HepG2 (cell line): Measurements from ENCODE around the gene NDUFA5. TPM values are rescaled to one million over a fixed set of nuclear protein-coding genes. Genes with fewer than 3 reads are reported as not detected.
"Not testable (repeated sequence)": the region's sequence is repeated elsewhere in the genome, so short reads cannot be mapped to it uniquely, and the experiment has no call there.

Experiments
- ATAC-seq: fragments of 200-7000 bp; cut with Tn5 transposase; 3 replicates; pipeline ENCODE4 v1.9.1; 2020; ENCODE audit warnings: mild to moderate bottlenecking, moderate library complexity
- BruUV-seq: library from RNA; stranded (reverse); fragments of 400-500 nt; replicated peaks from 2 replicates; lab custom pipeline; 2021; lab: Mats Ljungman, UMichigan
- CTCF ChIA-PET: fragments of 300-600 bp; formaldehyde crosslinking; extraction: SDS; loops from one replicate; lab custom pipeline; 2021; ENCODE audit warnings: low total read pairs, inconsistent platforms, low intra/inter-chr PET ratio; lab: Yijun Ruan, JAX
- POLR2A ChIA-PET: fragments of 350-600 bp; sonication (Branson Sonifier 250); formaldehyde crosslinking; loops from one replicate; lab custom pipeline; 2020; ENCODE audit warnings: antibody characterized with exemption, inconsistent platforms; lab: Yijun Ruan, JAX
- DNase-seq: peaks from one replicate; pipeline ENCODE4 v3.0.0-alpha.2; 2015; ENCODE audit warnings: low spot score
- FAIRE-seq: peaks from 3 replicates; lab custom pipeline; 2011; peaks lifted over from hg19 to GRCh38; lab: Jason Lieb, UNC
- H2AFZ ChIP-seq: one replicate; pipeline ENCODE4 v1.6.1; 2011; ENCODE audit warnings: low read length, inconsistent platforms
- H3K27ac ChIP-seq: fragments of 300-600 bp; 3 replicates; pipeline ENCODE4 v1.8.0; 2011; ENCODE audit warnings: mixed run types, mild to moderate bottlenecking, mixed read lengths, low read length, inconsistent platforms; ENCODE audit not compliant: insufficient read depth; ENCODE audit errors: extremely low read length
- H3K27me3 ChIP-seq, 2 experiments: fragments of 200-600 bp in 1 of 2; 2 replicates in 1 of 2; 3 replicates in 1 of 2; pipeline versions ENCODE4 v1.6.0 to v1.8.0; 2011; ENCODE audit warnings: low read length in 2 of 2, mild to moderate bottlenecking in 2 of 2, moderate library complexity in 2 of 2, inconsistent platforms in 1 of 2; ENCODE audit not compliant: insufficient read depth in 2 of 2, control insufficient read depth in 1 of 2
- H3K36me3 ChIP-seq, 2 experiments: fragments of 200-600 bp in 1 of 2; replicated peaks in 1 of 2; 2 replicates in 1 of 2; 3 replicates in 1 of 2; pipeline versions ENCODE4 v1.5.1 to v1.8.0; 2011; ENCODE audit warnings: low read length in 2 of 2, inconsistent platforms in 1 of 2; ENCODE audit not compliant: insufficient read depth in 2 of 2, control insufficient read depth in 1 of 2
- H3K4me1 ChIP-seq: 2 replicates; pipeline ENCODE4 v1.5.1; 2012; ENCODE audit warnings: low read length, inconsistent platforms; ENCODE audit not compliant: insufficient read depth
- H3K4me2 ChIP-seq: 2 replicates; pipeline ENCODE4 v1.6.0; 2011; ENCODE audit warnings: low read depth, low read length, inconsistent platforms
- H3K4me3 ChIP-seq, 3 experiments: fragments of 200-600 bp in 1 of 3; sonication (generic), shearing (Covaris generic) in 1 of 3; replicated peaks in 1 of 3; 2 replicates each; pipeline ENCODE4 v1.5.1; 2011 to 2016; ENCODE audit warnings: low read length in 3 of 3, inconsistent platforms in 2 of 3, low read depth in 2 of 3, mild to moderate bottlenecking in 2 of 3, control low read depth in 1 of 3, mixed read lengths in 1 of 3; ENCODE audit not compliant: insufficient read depth in 1 of 3
- H3K79me2 ChIP-seq: one replicate; pipeline ENCODE4 v1.6.1; 2011; ENCODE audit warnings: low read length, inconsistent platforms; ENCODE audit not compliant: insufficient read depth
- H3K9ac ChIP-seq: 2 replicates; pipeline ENCODE4 v1.6.0; 2011; ENCODE audit warnings: mild to moderate bottlenecking, low read depth, low read length, inconsistent platforms; ENCODE audit not compliant: insufficient read depth
- H3K9me3 ChIP-seq: 2 replicates; pipeline ENCODE4 v1.5.1; 2012; ENCODE audit warnings: mild to moderate bottlenecking, low read length
- H4K20me1 ChIP-seq: 2 replicates; pipeline ENCODE4 v1.6.0; 2011; ENCODE audit warnings: inconsistent platforms, mild to moderate bottlenecking, low read length, moderate library complexity; ENCODE audit not compliant: insufficient read depth
- CCAR2 ChIP-seq: fragments of 200-400 bp; formaldehyde crosslinking; optimal IDR thresholded peaks from 2 replicates; pipeline ENCODE3; 2018; ENCODE audit warnings: low read depth, mild to moderate bottlenecking, low read length, moderate library complexity
- GMEB2 ChIP-seq: IDR thresholded peaks from 2 replicates; pipeline ENCODE4 v1.6.1; 2016; ENCODE audit warnings: missing biosample characterization, missing genetic modification reagents, low read depth
- HNRNPH1 ChIP-seq: fragments of 200-400 bp; formaldehyde crosslinking; optimal IDR thresholded peaks from 2 replicates; pipeline ENCODE3; 2017; ENCODE audit warnings: mild to moderate bottlenecking, low read depth, low read length
- NR3C1 ChIP-seq: sonication (generic); formaldehyde crosslinking; IDR thresholded peaks from 2 replicates; pipeline ENCODE4 v1.4.0; 2020; ENCODE audit warnings: missing genetic modification reagents
- ONECUT2 ChIP-seq: sonication (generic); formaldehyde crosslinking; IDR thresholded peaks from 2 replicates; pipeline ENCODE4 v1.4.0; 2020; ENCODE audit warnings: missing genetic modification reagents
- ZNF530 ChIP-seq: sonication (generic); formaldehyde crosslinking; IDR thresholded peaks from 2 replicates; pipeline ENCODE4 v1.5.0; 2020; ENCODE audit warnings: low read depth, mild to moderate bottlenecking, missing genetic modification reagents
- WGBS: methylation state at CpG from one replicate; pipeline ENCODE4 v1.1.6; 2017; ENCODE audit warnings: low lambda C conversion rate; 5-methylcytosine and 5-hydroxymethylcytosine counted together
- in situ Hi-C: cut with HindIII; loops from 2 replicates; pipeline ENCODE4 v1.10.0; 2017; ENCODE audit warnings: low pct_unique_long_range_greater_than_20kb; ENCODE audit not compliant: extremely low pct_ligation_motif_present
- intact Hi-C: fragments of 100-400 bp; cut with micrococcal nuclease; formaldehyde crosslinking; loops from one replicate; pipeline ENCODE4 v1.10.0; 2022; ENCODE audit not compliant: unreplicated experiment
- polyA plus RNA-seq, 8 experiments: library from polyadenylated mRNA; depleted of rRNA in 3 of 8; stranded (reverse) in 7 of 8; unstranded in 1 of 8; fragments of >200 nt; fragmentation: Illumina TruSeq in 4 of 8; extraction: Trizol in 4 of 8; gene quantifications; 2 replicates each; pipeline versions ENCODE4 v1.2.1 to v1.2.3, GENCODE V29; 2011 to 2016; ENCODE audit warnings: low read depth in 4 of 8, missing spikeins in 1 of 8, mixed read lengths in 1 of 8; ENCODE audit not compliant: insufficient read depth in 1 of 8
- total RNA-seq, 5 experiments: library from RNA; depleted of rRNA; stranded (reverse); fragments of >200 nt; fragmentation: Illumina TruSeq; extraction: Trizol; gene quantifications; 2 replicates each; pipeline ENCODE4 v1.2.3, GENCODE V29; 2016; ENCODE audit warnings: low read depth in 1 of 5
- TF ChIP-seq, protein P1 (sequence below): sonication (generic); formaldehyde crosslinking; conservative IDR thresholded peaks from 2 replicates; pipeline ENCODE4 v1.8.0; 2022; ENCODE audit warnings: missing genetic modification reagents
- TF ChIP-seq, protein P2 (sequence below): conservative IDR thresholded peaks from 2 replicates; pipeline ENCODE4 v1.6.1; 2018; ENCODE audit warnings: missing genetic modification reagents
- TF ChIP-seq, protein P3 (sequence below): sonication (generic); formaldehyde crosslinking; IDR thresholded peaks from 2 replicates; pipeline ENCODE4 v1.5.0; 2020; ENCODE audit warnings: missing genetic modification reagents
- TF ChIP-seq, protein P4 (sequence below): IDR thresholded peaks from 2 replicates; pipeline ENCODE4 v1.6.1; 2012; ENCODE audit warnings: low read length, improper control_type of control experiment

NDUFA5 gene
- total and polyA plus RNA-seq, 2 of the 13 experiments (the other 11 are each of a cell fraction or from before 2014, with no cell fraction given) = 16.9 to 55.9 TPM

GRCh38 chr7:123533553-123533917 lies 24.1 kb downstream of the NDUFA5 start (continued):
- TF ChIP-seq, protein P1, sequence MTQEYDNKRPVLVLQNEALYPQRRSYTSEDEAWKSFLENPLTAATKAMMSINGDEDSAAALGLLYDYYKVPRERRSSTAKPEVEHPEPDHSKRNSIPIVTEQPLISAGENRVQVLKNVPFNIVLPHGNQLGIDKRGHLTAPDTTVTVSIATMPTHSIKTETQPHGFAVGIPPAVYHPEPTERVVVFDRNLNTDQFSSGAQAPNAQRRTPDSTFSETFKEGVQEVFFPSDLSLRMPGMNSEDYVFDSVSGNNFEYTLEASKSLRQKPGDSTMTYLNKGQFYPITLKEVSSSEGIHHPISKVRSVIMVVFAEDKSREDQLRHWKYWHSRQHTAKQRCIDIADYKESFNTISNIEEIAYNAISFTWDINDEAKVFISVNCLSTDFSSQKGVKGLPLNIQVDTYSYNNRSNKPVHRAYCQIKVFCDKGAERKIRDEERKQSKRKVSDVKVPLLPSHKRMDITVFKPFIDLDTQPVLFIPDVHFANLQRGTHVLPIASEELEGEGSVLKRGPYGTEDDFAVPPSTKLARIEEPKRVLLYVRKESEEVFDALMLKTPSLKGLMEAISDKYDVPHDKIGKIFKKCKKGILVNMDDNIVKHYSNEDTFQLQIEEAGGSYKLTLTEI (CRISPR knock-in tag) = no peak
- TF ChIP-seq HNRNPH1 = no peak
- TF ChIP-seq ONECUT2 = no peak
- TF ChIP-seq, protein P2, sequence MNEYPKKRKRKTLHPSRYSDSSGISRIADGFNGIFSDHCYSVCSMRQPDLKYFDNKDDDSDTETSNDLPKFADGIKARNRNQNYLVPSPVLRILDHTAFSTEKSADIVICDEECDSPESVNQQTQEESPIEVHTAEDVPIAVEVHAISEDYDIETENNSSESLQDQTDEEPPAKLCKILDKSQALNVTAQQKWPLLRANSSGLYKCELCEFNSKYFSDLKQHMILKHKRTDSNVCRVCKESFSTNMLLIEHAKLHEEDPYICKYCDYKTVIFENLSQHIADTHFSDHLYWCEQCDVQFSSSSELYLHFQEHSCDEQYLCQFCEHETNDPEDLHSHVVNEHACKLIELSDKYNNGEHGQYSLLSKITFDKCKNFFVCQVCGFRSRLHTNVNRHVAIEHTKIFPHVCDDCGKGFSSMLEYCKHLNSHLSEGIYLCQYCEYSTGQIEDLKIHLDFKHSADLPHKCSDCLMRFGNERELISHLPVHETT = no peak
- TF ChIP-seq ZNF530 (CRISPR knock-in tag) = no peak
- TF ChIP-seq, protein P3, sequence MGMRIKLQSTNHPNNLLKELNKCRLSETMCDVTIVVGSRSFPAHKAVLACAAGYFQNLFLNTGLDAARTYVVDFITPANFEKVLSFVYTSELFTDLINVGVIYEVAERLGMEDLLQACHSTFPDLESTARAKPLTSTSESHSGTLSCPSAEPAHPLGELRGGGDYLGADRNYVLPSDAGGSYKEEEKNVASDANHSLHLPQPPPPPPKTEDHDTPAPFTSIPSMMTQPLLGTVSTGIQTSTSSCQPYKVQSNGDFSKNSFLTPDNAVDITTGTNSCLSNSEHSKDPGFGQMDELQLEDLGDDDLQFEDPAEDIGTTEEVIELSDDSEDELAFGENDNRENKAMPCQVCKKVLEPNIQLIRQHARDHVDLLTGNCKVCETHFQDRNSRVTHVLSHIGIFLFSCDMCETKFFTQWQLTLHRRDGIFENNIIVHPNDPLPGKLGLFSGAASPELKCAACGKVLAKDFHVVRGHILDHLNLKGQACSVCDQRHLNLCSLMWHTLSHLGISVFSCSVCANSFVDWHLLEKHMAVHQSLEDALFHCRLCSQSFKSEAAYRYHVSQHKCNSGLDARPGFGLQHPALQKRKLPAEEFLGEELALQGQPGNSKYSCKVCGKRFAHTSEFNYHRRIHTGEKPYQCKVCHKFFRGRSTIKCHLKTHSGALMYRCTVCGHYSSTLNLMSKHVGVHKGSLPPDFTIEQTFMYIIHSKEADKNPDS (CRISPR knock-in tag) = no peak
- no peak for TF ChIP-seq CCAR2
- no peak for TF ChIP-seq NR3C1
- TF ChIP-seq GMEB2 (CRISPR knock-in tag) = no peak
- TF ChIP-seq, protein P4, sequence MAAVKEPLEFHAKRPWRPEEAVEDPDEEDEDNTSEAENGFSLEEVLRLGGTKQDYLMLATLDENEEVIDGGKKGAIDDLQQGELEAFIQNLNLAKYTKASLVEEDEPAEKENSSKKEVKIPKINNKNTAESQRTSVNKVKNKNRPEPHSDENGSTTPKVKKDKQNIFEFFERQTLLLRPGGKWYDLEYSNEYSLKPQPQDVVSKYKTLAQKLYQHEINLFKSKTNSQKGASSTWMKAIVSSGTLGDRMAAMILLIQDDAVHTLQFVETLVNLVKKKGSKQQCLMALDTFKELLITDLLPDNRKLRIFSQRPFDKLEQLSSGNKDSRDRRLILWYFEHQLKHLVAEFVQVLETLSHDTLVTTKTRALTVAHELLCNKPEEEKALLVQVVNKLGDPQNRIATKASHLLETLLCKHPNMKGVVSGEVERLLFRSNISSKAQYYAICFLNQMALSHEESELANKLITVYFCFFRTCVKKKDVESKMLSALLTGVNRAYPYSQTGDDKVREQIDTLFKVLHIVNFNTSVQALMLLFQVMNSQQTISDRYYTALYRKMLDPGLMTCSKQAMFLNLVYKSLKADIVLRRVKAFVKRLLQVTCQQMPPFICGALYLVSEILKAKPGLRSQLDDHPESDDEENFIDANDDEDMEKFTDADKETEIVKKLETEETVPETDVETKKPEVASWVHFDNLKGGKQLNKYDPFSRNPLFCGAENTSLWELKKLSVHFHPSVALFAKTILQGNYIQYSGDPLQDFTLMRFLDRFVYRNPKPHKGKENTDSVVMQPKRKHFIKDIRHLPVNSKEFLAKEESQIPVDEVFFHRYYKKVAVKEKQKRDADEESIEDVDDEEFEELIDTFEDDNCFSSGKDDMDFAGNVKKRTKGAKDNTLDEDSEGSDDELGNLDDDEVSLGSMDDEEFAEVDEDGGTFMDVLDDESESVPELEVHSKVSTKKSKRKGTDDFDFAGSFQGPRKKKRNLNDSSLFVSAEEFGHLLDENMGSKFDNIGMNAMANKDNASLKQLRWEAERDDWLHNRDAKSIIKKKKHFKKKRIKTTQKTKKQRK = no peak

GRCh38 chr7:123532788-123533552 lies 24.6 kb downstream of the NDUFA5 start:
- H3K79me2 ChIP-seq, H3K36me3 ChIP-seq, H3K9ac ChIP-seq, H4K20me1 ChIP-seq, CTCF ChIA-PET, FAIRE-seq, DNase-seq, in situ Hi-C loops, H3K27ac ChIP-seq, H2AFZ ChIP-seq, POLR2A ChIA-PET, intact Hi-C loops, H3K9me3 ChIP-seq: not testable (repeated sequence)
- 29% methylated on average over 5 of the region's 33 CpGs for WGBS
- ATAC-seq = peak; percentile 50
- Histone ChIP-seq H3K4me3 (peak overlapping the region in 1 of 3 experiments; percentile 41; a peak in 3 of 6 replicates), H3K4me2 (0 out of 2 replicates have a peak overlapping the region, but pooled peaks have one; percentile 18), H3K27me3 (peaks cover 0 to 10% of the 10 kb centered on the region in 2 experiments; a peak in 3 of 5 replicates), H3K4me1 (peaks cover 13% of the 10 kb centered on the region)
- BruUV-seq = TSS peak; percentile 95
